Measurements from ENCODE around the gene SLITRK2.

The SLITRK2 gene

DNA sequence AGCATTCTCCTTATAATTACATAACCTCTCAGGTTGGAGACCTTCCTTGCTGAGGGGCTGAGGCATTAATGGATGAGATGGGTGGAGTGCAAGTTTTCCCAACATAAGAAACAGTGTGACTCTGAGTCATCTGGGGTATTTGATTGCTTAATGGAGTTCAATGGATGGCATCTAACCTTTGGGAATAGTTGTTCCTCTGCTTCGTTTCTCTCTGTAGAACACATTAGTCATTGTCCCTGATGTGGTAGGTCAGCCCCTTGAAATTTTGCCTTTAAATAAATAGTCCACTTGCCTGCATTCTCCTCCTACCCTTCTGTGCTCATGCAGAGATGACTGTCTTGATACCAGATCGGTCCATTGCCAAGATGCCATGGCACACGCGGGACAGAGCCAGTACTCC, 38.6 kb downstream of the SLITRK2 start:
- no peak for DNase-seq (ENCODE audit: low spot score)

DNA sequence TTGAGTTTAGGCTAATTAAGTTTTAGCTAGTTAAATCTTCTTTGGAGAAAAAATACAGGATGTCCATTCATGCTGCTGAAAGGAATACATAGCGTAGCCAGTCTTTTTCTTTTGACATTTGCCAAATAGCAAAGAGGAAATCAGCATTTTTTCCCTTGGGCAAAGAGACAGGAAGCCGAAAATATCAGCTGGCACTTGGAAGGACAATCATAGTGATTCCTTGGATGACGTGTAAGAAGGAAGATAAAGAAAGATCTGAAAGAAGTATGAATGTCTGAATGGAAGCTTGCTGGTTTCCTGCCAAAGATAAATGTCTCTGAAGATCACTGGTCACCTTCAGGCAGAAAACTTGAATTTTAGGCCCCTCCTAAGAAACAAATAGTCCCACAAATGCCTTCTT, 44.2 kb downstream of the SLITRK2 start:
- no peak for DNase-seq (ENCODE audit: low spot score)

DNA sequence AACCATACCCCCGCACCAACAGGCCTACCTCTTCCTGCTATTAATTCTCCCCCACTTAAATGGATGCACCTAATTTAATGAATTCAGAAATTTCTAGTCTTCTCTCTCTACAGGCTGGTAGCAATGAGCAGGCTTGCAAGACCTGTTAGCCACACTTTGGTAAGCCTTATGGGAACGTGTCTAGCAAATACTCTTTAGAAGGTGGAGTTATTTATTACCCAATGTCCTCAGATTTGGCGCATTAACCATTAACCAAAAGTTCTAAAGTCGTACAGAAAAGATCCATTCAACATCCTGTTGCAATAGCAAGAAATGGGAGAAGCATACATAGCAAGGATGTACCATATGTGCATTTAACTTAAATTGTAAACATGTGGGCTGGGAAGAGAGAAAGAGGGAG, 47.5 kb downstream of the SLITRK2 start:
- DNase-seq (ENCODE audit: low spot score), result no peak

Measured in cerebellar cortex (tissue), 1 donor.